ENCODE data around the gene CD180.

The CD180 gene

DNA sequence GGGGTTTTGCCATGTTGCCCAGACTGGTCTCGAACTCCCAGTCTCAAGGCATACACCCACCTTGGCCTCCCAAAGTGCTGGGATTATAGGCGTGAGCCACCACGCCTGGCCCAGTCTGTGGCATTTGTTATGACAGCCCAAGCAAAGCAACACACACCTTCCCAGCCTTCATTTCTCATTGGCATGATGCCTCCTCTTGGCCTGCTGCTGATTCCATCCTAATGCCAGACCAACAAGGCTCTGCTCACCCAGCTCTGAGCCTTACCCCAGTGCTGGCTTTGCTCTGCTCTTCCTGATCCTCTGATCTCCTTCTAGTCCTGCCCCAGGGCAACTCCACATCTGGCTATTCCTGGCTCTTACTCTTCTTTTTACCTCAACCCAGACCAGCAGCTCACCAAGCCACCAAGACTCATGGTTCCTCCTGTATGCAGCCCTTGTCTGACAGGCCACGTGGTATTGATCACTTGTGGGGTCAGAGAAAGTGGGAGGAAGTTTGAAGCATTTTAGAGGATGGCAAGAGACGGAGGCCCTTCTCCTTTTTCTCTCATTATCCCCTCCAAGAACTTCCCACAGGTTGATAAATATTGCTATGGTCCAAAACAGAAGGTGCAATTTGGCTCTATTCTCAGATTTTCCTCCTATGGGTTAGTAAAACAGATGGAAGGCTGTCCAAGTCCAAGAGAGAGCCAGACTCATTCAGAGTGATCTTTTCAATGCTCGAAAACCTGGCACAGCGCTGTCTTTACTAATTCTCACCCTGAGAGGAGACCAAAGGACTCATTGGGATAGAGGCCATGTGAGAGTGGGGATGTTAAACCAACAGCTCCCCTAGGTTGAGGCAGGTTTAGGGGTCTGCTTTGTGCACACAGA is 958 bp downstream of the CD180 start:
- no peaks in the 10 kb centered on the region for H3K27me3 ChIP-seq (ENCODE audit: control insufficient read depth, insufficient read depth, low read length)
- no peak overlapping the region for H3K9ac ChIP-seq (ENCODE audit: low read depth, low read length)
- no peaks in the 10 kb centered on the region for H3K36me3 ChIP-seq (ENCODE audit: control insufficient read depth, insufficient read depth, low read length)
- no peaks in the 10 kb centered on the region for H3K4me1 ChIP-seq (ENCODE audit: control insufficient read depth, insufficient read depth, low read length)
- H3K4me3 ChIP-seq (ENCODE audit: low read depth, low read length), result no peak overlapping the region
- H3K9me3 ChIP-seq (ENCODE audit: control insufficient read depth, insufficient read depth, low read length), result no peaks in the 10 kb centered on the region

- Histone ChIP-seq H3K9ac (ENCODE audit: low read depth, low read length) (no peak overlapping the region), H3K36me3 (ENCODE audit: control insufficient read depth, insufficient read depth, low read length) (no peaks in the 10 kb centered on the region), H3K27me3 (ENCODE audit: control insufficient read depth, insufficient read depth, low read length) (no peaks in the 10 kb centered on the region), H3K4me3 (ENCODE audit: low read depth, low read length) (no peak overlapping the region), H3K9me3 (ENCODE audit: control insufficient read depth, insufficient read depth, low read length) (no peaks in the 10 kb centered on the region), H3K4me1 (ENCODE audit: control insufficient read depth, insufficient read depth, low read length) (no peaks in the 10 kb centered on the region)
These were observed 2.4 kb downstream of the CD180 start for GRCh38 chr5:67194166-67194565.

- no peaks in the 10 kb centered on the region for H3K4me1 ChIP-seq (ENCODE audit: control insufficient read depth, insufficient read depth, low read length)
- H3K4me3 ChIP-seq (ENCODE audit: low read depth, low read length), result no peak overlapping the region
These were observed 3.2 kb downstream of the CD180 start for GRCh38 chr5:67193439-67193807.

GRCh38 chr5:67192719-67193438 is 3.7 kb downstream of the CD180 start:
- no peak overlapping the region for H3K9ac ChIP-seq (ENCODE audit: low read depth, low read length)
- no peaks in the 10 kb centered on the region for H3K36me3 ChIP-seq (ENCODE audit: control insufficient read depth, insufficient read depth, low read length)
- H3K9me3 ChIP-seq (ENCODE audit: control insufficient read depth, insufficient read depth, low read length), result no peaks in the 10 kb centered on the region
- H3K27me3 ChIP-seq (ENCODE audit: control insufficient read depth, insufficient read depth, low read length), result no peaks in the 10 kb centered on the region
- H3K4me1 ChIP-seq (ENCODE audit: control insufficient read depth, insufficient read depth, low read length), result no peaks in the 10 kb centered on the region
- H3K4me3 ChIP-seq (ENCODE audit: low read depth, low read length), result no peak overlapping the region

More at GRCh38 chr5:67193439-67193807, 3.2 kb downstream of the CD180 start:
- H3K9ac ChIP-seq (ENCODE audit: low read depth, low read length), result no peak overlapping the region
- H3K27me3 ChIP-seq (ENCODE audit: control insufficient read depth, insufficient read depth, low read length), result no peaks in the 10 kb centered on the region
- no peaks in the 10 kb centered on the region for H3K36me3 ChIP-seq (ENCODE audit: control insufficient read depth, insufficient read depth, low read length)
- H3K9me3 ChIP-seq (ENCODE audit: control insufficient read depth, insufficient read depth, low read length), result no peaks in the 10 kb centered on the region

GRCh38 chr5:67190861-67191260 is 5.7 kb downstream of the CD180 start:
- H3K9me3 ChIP-seq (ENCODE audit: control insufficient read depth, insufficient read depth, low read length), result no peaks in the 10 kb centered on the region
- no peaks in the 10 kb centered on the region for H3K27me3 ChIP-seq (ENCODE audit: control insufficient read depth, insufficient read depth, low read length)
- H3K4me3 ChIP-seq (ENCODE audit: low read depth, low read length), result no peak overlapping the region
- no peaks in the 10 kb centered on the region for H3K36me3 ChIP-seq (ENCODE audit: control insufficient read depth, insufficient read depth, low read length)
- H3K9ac ChIP-seq (ENCODE audit: low read depth, low read length), result no peak overlapping the region
- no peaks in the 10 kb centered on the region for H3K4me1 ChIP-seq (ENCODE audit: control insufficient read depth, insufficient read depth, low read length)

DNA sequence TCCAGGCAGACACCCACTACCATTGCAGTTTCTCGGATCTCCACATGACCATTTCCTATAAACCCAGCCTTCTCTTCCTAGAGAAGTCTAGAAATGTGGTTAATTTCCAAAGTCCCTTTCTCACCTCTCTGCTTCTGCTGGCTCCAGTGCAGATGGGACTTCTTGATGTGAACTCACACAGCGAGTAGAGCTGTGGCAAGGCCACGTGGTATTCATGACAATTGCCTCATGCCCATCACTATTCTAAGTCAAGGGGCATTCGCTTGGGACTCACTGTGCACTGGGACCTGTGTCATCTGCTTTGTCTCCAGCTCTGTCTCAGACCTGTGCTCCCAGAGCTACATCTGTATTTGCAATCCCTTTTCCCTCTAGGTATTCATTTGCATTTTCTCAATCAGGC is 6.2 kb downstream of the CD180 start:
- Histone ChIP-seq H3K4me3 (ENCODE audit: low read depth, low read length) (no peak overlapping the region), H3K36me3 (ENCODE audit: control insufficient read depth, insufficient read depth, low read length) (no peaks in the 10 kb centered on the region), H3K9me3 (ENCODE audit: control insufficient read depth, insufficient read depth, low read length) (no peaks in the 10 kb centered on the region), H3K27me3 (ENCODE audit: control insufficient read depth, insufficient read depth, low read length) (no peaks in the 10 kb centered on the region), H3K4me1 (ENCODE audit: control insufficient read depth, insufficient read depth, low read length) (no peaks in the 10 kb centered on the region), H3K9ac (ENCODE audit: low read depth, low read length) (no peak overlapping the region)

GRCh38 chr5:67189931-67190330 is 6.7 kb downstream of the CD180 start:
- Histone ChIP-seq H3K27me3 (ENCODE audit: control insufficient read depth, insufficient read depth, low read length) (no peaks in the 10 kb centered on the region), H3K4me1 (ENCODE audit: control insufficient read depth, insufficient read depth, low read length) (no peaks in the 10 kb centered on the region), H3K36me3 (ENCODE audit: control insufficient read depth, insufficient read depth, low read length) (no peaks in the 10 kb centered on the region), H3K9ac (ENCODE audit: low read depth, low read length) (no peak overlapping the region), H3K4me3 (ENCODE audit: low read depth, low read length) (no peak overlapping the region), H3K9me3 (ENCODE audit: control insufficient read depth, insufficient read depth, low read length) (no peaks in the 10 kb centered on the region)

DNA sequence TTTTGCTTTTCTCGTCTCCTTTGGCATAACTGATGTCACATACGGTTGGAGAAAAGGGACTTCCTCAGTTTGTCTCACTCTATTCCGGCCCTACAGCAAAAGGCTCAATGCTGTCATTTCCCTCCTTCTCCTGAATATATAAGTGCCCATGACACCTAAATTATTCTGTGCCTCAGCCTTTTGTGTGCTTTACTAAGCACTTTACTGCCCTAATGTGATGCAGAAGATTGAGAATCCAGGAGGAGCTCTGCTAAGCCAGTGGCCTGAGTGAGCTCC is 7.6 kb downstream of the CD180 start:
- no peaks in the 10 kb centered on the region for H3K9me3 ChIP-seq (ENCODE audit: control insufficient read depth, insufficient read depth, low read length)
- no peak overlapping the region for H3K9ac ChIP-seq (ENCODE audit: low read depth, low read length)
- H3K4me3 ChIP-seq (ENCODE audit: low read depth, low read length), result no peak overlapping the region
- no peaks in the 10 kb centered on the region for H3K36me3 ChIP-seq (ENCODE audit: control insufficient read depth, insufficient read depth, low read length)
- H3K4me1 ChIP-seq (ENCODE audit: control insufficient read depth, insufficient read depth, low read length), result no peaks in the 10 kb centered on the region
- H3K27me3 ChIP-seq (ENCODE audit: control insufficient read depth, insufficient read depth, low read length), result peaks cover under 1% of the 10 kb centered on the region

DNA sequence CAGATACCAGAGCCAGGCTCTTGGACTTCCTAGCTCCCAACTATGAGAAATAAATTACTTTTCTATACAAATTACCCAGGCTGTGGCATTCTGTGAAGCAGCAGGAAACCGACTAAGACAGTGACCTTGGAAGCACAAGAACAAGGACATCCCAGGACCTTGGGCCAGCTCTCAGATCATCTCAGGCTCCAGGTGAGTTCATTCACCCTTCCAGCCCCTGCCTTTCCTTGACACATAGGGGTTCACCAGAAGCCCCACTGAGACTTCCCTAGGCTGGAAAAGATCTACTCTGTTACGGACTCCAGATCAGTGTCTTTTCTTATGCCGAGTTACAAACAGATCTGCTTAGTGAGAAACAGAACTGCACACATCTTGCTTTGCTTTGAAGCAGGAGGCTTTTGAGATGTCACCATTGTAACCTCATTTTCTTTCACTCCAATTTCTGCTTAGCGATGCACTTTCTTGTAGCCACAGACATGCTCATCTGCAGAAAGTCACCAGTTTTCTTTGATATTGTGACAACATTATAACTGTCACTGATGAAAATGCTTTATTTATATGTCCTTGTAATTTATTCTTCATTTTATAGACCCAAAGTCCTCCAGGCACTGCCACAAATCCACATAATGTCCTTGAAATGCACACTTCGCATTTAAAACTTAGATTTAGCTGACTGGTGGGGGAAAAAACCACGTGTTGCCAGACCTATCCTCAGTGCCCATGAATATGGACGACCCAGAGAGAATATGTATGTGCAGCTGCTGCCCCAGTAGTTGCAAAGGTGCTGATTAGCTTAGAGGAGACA is 8.1 kb downstream of the CD180 start:
- Histone ChIP-seq H3K4me3 (ENCODE audit: low read depth, low read length) (no peak overlapping the region), H3K27me3 (ENCODE audit: control insufficient read depth, insufficient read depth, low read length) (peaks cover 6% of the 10 kb centered on the region), H3K36me3 (ENCODE audit: control insufficient read depth, insufficient read depth, low read length) (no peaks in the 10 kb centered on the region), H3K9me3 (ENCODE audit: control insufficient read depth, insufficient read depth, low read length) (no peaks in the 10 kb centered on the region), H3K9ac (ENCODE audit: low read depth, low read length) (no peak overlapping the region), H3K4me1 (ENCODE audit: control insufficient read depth, insufficient read depth, low read length) (no peaks in the 10 kb centered on the region)

DNA sequence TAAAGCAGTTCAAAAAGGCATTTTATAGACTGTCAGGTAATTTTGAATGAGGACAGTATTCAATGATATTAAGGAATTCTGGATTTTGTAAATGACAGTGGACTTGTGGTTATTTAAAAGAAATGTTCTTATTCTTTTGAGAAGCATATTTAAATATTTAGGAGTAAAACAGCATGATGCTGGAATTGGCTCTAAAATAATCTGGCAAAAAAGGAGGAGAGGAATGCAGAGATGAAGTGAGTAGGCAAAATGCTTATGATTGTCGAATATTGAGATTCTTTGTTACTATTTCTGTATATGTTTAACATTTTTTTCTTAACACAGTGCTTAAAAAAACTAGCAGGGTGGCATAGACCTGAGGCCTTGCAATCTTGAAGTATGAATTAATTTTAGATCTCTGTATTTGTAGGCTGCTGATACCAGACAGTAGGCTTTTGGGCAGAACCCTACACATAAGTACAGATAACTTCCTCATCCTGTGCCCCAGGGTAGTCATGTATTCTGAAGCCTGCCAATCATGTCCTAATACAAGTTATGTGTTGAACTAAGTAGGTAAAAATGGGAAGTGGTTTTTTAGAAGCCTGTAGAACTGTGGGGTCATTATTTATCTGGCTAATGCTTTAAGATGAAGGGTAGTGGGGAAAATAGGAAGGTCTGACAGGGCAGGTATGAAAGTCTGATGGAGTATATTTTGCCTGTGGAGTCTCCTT is 9.4 kb downstream of the CD180 start:
- H3K36me3 ChIP-seq (ENCODE audit: control insufficient read depth, insufficient read depth, low read length), result no peaks in the 10 kb centered on the region
- peaks cover 6% of the 10 kb centered on the region for H3K27me3 ChIP-seq (ENCODE audit: control insufficient read depth, insufficient read depth, low read length)
- no peak overlapping the region for H3K9ac ChIP-seq (ENCODE audit: low read depth, low read length)
- H3K4me3 ChIP-seq (ENCODE audit: low read depth, low read length), result no peak overlapping the region
- peaks cover 6% of the 10 kb centered on the region for H3K4me1 ChIP-seq (ENCODE audit: control insufficient read depth, insufficient read depth, low read length)
- H3K9me3 ChIP-seq (ENCODE audit: control insufficient read depth, insufficient read depth, low read length), result no peaks in the 10 kb centered on the region

- Histone ChIP-seq H3K9me3 (ENCODE audit: control insufficient read depth, insufficient read depth, low read length) (no peaks in the 10 kb centered on the region), H3K9ac (ENCODE audit: low read depth, low read length) (no peak overlapping the region), H3K4me1 (ENCODE audit: control insufficient read depth, insufficient read depth, low read length) (peaks cover 12% of the 10 kb centered on the region), H3K27me3 (ENCODE audit: control insufficient read depth, insufficient read depth, low read length) (peaks cover 6% of the 10 kb centered on the region), H3K36me3 (ENCODE audit: control insufficient read depth, insufficient read depth, low read length) (no peaks in the 10 kb centered on the region), H3K4me3 (ENCODE audit: low read depth, low read length) (no peak overlapping the region)
These were observed 12.7 kb downstream of the CD180 start for GRCh38 chr5:67183859-67184258.
